DLD1 (cell line): Measurements from ENCODE around the gene LTBP2.

ENCODE experiments used
- in situ Hi-C: cut with HindIII; loops from 2 replicates; pipeline ENCODE4 v1.10.0; 2017; ENCODE audit warnings: low sequenced_read_pairs

Gene LTBP2

GRCh38 chr14:74593241-74593953, 18.6 kb downstream of the LTBP2 start:
- in situ Hi-C loops = no loop called here

GRCh38 chr14:74592476-74593201, 19.4 kb downstream of the LTBP2 start:
- in situ Hi-C loops = no loop called here

- in situ Hi-C loops = no loop called here
Observed at GRCh38 chr14:74591899-74592298, 20.1 kb downstream of the LTBP2 start.

- in situ Hi-C loops = no loop called here
Observed at GRCh38 chr14:74591394-74591793, 20.6 kb downstream of the LTBP2 start.

- in situ Hi-C loops = no loop called here
Observed at GRCh38 chr14:74589291-74589879, 22.7 kb downstream of the LTBP2 start.

- in situ Hi-C loops = no loop called here
Observed at GRCh38 chr14:74587363-74587707, 24.7 kb downstream of the LTBP2 start.

GRCh38 chr14:74586681-74587362, 25.2 kb downstream of the LTBP2 start:
- in situ Hi-C loops = no loop called here

GRCh38 chr14:74585406-74586335, 26.4 kb downstream of the LTBP2 start:
- in situ Hi-C loops = no loop called here

GRCh38 chr14:74584951-74585350, 27.1 kb downstream of the LTBP2 start:
- in situ Hi-C loops = no loop called here

GRCh38 chr14:74583689-74584434, 28.2 kb downstream of the LTBP2 start:
- in situ Hi-C loops = no loop called here

- in situ Hi-C loops = no loop called here
Observed at GRCh38 chr14:74582910-74583581, 29.0 kb downstream of the LTBP2 start.

- in situ Hi-C loops = no loop called here
Observed at GRCh38 chr14:74580275-74580672, 31.8 kb downstream of the LTBP2 start.

GRCh38 chr14:74579447-74580274, 32.4 kb downstream of the LTBP2 start:
- in situ Hi-C loops = no loop called here

- in situ Hi-C loops = no loop called here
Observed at GRCh38 chr14:74578479-74578878, 33.6 kb downstream of the LTBP2 start.

- in situ Hi-C loops = no loop called here
Observed at GRCh38 chr14:74577948-74578275, 34.1 kb downstream of the LTBP2 start.

- in situ Hi-C loops = no loop called here
Observed at GRCh38 chr14:74577247-74577947, 34.6 kb downstream of the LTBP2 start.

- in situ Hi-C loops = no loop called here
Observed at GRCh38 chr14:74575936-74576335, 36.1 kb downstream of the LTBP2 start.

- in situ Hi-C loops = no loop called here
Observed at GRCh38 chr14:74575507-74575906, 36.5 kb downstream of the LTBP2 start.
